NCI-H2029 treated with DMSO at 0.1 percent for 48 hours (cell line): Measurements from ENCODE around the gene TSEN54.
"Not testable (repeated sequence)": the region's sequence is repeated elsewhere in the genome, so short reads cannot be mapped to it uniquely, and the experiment has no call there.

Experiments
- DNase-seq: peaks from one replicate; lab custom pipeline; 2025; lab: John Stamatoyannopoulos, UW

TSEN54 gene

DNA sequence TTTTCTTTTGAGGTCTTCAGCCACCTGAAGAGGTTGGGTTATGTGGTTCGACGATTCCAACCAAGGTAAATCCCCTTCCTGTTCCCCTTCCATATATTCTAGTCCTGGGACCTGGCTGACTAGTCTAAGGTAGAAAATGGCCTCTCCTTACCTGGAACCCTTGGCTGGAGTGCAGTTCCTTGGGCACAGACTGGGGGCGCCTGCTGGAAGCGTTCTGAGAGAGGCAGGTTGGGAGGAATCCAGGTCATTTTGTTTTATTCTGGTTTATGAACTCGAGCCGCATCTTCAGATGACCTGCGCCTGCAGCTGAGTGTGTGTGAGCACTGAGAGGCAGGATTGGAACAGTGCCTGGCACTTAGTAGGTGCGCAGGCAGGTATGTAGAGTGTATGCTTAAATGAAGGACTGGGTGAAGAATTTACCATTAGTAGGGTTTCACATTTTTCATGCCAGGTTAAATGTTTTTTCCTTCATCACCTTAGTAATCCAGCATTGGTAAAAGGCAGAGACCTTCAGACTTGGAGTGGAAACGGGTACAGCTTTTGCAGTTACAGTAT, 2.7 kb downstream of the TSEN54 start:
- DNase-seq = no peak

- not testable (repeated sequence) for DNase-seq
These were observed 4.1 kb downstream of the TSEN54 start for GRCh38 chr17:75520413-75520812.

DNA sequence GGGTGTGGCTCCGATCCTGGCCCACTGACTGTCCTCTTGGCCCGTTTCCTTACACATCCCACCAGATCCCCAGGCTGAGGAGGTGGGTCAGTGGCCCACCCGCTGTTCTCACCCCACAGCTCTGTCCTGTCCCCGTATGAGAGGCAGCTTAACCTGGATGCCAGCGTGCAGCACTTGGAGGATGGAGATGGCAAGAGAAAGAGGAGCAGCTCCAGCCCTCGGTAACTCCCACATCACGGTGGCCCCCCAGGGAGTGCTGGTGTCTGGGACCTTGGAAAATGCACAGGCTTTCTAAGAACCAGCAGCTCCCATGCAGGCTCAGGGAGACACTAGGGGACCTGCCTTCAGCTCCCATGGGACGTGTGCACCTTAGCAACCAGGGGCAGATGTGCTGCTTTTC, 5.0 kb downstream of the TSEN54 start:
- DNase-seq = no peak

GRCh38 chr17:75521951-75522727, 5.8 kb downstream of the TSEN54 start:
- no peak for DNase-seq

- no peak for DNase-seq
These were observed 7.3 kb downstream of the TSEN54 start for GRCh38 chr17:75523647-75524046.

- DNase-seq = no peak
These were observed 8.1 kb downstream of the TSEN54 start for GRCh38 chr17:75524269-75524969.

- peak; percentile 45 for DNase-seq
These were observed 8.9 kb downstream of the TSEN54 start, which contains the start of gene LLGL2 for GRCh38 chr17:75524970-75525805. Gene LLGL2 (plus strand): TSS chr17:75525697. CDS start chr17:75543427, 17,730 bp downstream.

DNA sequence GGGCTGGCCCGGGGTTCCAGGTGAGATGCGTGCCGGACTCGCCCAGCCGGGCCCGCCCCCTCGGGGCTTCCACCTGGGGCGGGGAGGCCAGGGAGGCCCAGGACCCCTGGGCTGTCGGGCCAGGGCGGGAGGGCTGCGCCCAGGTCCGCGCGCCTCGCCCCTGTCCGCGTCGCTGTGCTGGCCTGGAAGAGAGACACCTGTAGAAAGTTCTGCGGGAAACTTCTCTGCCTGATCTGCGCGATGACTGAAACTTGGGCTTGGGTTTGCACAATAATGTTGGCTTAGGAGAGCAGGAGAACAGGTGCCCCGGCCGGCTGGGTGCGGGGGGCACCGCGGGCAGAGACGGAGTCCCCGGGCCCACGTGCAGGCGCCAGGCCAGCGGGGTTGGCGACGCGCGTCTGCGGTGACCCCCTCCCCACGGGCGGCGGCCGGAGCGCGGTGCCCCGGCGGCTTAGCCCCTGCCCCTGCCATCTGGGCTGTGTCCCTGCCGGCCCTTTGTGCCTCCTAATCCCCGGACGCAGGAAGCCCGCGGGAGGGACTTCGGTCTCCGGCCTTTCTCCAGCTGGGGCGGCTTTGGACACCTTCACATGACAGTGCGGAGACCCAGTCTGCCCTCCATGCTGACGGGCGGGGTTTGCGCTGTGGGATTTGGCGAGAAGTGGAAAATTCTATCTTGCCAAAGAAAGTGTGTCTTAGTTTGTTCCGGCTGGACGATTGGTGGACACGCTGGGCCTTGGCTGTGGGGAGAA, 9.7 kb downstream of the TSEN54 start:
- DNase-seq = no peak

DNA sequence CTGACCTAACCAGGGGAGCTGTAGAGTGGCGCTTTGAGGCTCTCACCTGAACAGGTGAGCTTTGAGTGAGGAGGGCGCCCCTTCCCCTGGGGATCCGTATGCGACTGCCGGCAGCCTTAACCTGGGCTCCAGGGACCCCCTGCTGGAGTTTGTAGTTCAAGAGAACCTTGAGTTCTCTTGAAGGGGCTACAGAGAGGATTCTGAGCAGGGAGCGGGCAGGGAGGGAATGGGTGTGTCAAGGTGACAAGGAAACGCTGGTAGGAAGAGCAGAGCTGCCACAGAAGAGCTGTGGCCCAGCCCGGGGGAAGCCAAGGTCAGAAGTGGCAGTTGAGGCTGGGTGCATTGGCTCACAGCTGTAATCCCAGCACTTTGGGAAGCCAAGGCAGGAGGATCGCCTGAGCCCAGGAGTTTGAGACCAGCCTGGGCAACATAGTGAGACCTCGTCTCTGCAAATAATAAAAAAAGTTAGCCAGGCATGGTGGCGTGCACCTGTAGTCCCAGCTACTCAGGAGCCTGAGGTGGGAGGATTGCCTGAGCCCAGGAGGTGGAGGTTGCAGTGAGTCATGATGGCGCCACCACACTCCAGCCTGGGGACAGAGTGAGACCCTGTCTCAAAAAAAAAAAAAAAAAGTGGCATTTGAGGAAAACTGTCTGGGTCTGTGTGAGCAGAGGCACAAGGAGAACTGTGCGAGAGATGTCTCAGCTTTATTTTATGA, 10.4 kb downstream of the TSEN54 start:
- DNase-seq = no peak

GRCh38 chr17:75530837-75531720, 14.8 kb downstream of the TSEN54 start:
- DNase-seq = no peak

DNA sequence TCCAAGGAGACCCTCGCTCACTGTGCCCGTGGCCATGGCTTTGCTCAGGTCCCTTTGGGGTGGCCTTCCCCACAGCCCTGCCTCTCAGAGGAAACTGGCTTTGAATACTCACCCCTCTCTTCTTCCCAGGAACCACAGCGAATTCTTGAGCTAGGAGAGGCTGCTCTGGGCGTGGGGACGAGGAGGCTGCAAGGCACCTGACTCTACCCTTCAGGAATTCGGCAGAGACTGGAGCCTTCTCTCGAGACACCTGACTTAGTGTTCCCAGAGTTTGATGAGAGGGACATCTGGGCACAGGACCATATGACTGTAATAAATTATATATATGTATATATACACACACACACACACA, 15.4 kb downstream of the TSEN54 start:
- DNase-seq = no peak

DNA sequence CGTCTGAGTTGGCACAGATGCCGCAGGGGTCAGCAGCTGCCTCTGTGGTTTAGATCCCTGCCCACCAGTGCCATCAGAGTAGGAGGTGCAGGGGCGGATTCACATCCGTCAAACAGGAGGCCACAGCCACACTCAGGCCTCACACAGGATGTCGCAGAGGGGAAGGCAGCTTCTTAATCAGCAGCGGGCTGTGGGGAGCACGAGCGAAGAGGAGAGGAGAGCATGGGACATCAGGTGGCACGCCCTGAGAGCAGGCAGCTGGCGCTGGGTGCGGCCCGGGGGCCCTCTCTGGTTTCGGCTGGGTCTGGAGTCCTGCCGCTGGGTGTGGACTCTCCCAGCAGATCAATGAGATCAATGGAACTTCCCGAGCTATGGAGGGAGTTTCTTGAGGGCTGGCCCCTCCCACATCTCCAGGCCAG, 18.8 kb downstream of the TSEN54 start:
- DNase-seq = no peak

DNA sequence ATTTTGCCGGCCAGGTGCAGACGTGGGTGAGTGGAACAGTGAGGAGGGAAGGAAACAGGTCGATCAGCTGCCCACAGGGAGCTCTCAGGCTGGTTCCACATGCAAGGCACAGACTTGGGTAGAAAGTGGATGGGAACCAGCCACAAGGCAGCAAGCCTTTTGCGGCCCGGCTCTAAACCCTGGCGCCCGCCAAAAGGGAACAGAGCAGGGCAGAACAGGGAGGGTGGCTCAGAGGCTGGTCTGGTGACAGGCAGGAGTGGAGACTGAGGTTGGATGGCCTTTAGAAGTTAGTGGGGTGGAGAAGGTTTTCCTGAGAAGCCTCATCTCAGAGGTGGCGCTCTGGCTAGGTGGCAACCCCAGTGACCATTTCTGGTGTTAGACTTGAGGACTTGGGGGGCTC, 19.5 kb downstream of the TSEN54 start:
- no peak for DNase-seq

DNA sequence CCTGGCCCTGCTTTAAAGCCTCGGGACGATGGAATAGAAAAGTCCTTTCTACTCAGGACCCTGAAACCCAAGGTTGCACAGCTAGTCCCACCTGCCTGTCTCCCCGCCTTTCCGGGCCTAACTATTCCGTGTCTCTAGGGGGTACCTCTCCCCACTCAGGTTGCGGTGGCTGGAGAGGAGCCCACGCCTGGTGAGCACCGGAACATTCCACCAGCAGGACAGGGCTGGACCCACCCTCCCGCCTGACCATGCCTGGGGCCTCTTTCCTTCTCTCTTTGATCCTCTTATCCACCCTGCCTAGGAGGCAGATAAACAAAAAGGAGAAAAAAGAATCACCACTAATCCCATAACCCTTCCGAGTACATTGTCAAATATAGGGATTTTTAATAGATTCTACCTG, 20.0 kb downstream of the TSEN54 start:
- no peak for DNase-seq

DNA sequence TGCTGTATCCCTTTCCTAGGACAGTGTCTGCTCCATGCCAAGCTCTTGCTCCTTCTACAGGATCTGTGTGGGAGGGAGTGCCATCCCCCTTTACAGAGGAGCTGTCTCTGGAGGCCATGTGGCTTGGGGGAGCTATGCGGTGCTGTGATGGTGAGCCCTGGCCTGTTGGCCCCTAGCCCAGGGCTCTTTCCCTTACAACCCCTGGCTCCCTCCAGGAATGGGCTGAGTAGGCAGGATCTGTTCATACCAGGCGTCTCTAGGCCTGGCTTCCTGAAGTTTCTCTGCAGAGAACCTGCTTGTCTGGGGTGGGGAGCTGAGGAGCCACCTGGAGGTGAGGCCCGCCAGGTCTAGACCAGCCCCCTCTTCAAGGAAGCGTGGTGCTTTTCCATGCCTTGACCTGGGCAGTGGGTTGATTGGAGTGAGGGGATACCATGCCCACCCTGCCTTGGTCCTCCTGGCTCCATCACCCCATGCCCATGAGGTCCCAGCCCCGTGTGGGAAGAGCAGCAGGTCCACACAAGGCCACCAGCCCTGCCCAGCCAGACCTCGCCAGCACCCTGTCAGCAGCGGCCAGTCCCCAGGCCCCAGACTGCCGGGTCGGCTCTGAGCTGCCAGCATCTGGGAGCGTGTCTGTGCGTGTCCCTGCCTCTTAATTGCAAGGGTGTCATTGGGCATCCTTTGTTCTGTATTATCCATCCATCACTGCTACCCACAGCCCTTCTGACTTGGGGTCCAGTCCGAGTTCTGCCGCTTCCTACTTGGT, 23.8 kb downstream of the TSEN54 start:
- no peak for DNase-seq

DNA sequence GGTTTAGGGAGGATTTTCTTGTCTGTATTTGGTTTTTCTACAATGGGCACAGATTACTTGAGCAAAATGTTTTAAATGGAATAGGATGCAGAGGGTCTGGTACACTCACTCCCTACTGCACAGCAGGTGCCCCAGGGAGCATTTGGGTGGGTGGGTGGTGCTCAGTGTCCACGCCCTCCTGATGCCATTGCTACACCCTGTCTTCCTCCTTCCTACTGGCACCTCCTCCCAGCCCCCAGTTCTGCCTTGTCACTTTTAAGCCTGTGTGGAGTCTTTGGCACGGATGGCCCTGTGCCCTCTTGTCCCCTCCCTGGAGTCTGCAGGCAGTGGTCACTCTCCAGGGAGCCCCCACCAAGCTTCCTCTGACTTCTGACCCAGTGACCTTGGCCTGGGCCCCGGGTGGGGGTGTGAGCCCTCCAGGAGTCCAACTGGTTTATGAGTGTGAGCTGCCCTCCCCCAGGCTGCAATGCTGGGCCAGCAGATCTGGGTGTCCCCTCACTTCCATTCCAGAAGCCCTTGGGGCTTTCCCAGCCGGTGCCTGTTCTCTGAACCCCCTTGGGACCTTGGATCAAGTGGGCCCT, 24.7 kb downstream of the TSEN54 start:
- no peak for DNase-seq

DNA sequence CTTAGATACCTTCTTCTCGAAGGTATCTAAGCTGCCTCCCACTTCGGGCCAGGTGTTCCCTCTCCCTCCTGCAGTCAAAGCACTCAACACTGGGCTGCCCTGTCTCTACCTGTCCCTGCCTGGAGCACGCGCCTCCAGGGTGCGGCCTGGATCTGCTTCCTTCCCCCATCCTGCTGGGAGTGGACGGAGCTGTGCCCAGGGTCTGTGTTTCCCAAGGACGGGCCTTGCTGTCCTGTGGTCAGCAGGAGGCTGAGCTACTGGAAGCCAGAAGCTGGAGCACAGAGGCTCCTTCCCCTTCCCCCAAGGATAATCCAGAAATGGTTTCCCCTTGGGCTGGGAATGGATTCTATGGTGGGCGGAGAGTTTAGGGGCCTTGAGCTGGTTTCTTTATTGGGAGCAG, 25.9 kb downstream of the TSEN54 start:
- DNase-seq = no peak

DNA sequence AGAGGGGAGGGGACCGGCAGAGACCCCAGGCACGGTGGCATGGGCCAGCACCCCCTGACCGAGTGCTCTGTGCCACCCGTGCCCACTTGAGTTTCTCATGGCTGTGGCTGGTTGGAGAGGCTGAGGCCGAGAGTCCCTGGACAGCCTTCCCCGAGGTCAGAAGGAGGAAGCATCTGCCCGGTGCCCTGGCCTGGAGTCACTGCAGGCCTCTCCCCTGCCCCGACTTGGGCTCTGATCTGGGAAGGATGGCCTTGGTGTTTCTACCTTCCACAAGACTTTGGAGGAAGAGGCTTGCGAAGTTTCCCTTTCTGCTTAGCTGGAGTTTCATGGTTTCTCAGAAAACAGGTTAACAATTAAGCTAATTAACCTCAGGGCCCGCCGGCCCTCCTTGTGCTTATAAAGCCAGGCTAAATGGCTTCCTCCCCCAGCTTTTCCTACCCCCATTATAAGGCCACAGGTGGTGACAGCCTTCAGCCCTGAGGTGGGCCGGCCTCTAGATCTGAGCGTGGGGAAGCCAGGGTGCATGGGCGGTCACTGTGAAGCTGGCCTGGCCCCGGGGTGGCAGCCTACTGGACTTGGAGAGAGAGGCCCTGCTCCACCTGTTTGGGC, 26.5 kb downstream of the TSEN54 start:
- DNase-seq = no peak
